ENCODE data around the gene DTX3.

The DTX3 gene

GRCh38 chr12:57609101-57609780 lies 4.6 kb downstream of the DTX3 start:
- Histone ChIP-seq H3K4ac (ENCODE audit: low read depth, low read length) (no peak overlapping the region), H3K4me1 (ENCODE audit: control insufficient read depth, low read depth, low read length) (peaks cover 12% of the 10 kb centered on the region), H3K79me1 (ENCODE audit: low read length) (peaks cover 4% of the 10 kb centered on the region), H2BK15ac (replicated peaks; ENCODE audit: low read depth) (no peak overlapping the region), H3K9ac (ENCODE audit: low read length) (peak overlapping the region; percentile 60), H4K8ac (ENCODE audit: low read depth, low read length) (no peak overlapping the region), H3K18ac (ENCODE audit: low read length) (no peak overlapping the region), H3K4me2 (ENCODE audit: low read length) (peak overlapping the region; percentile 16), H2AK5ac (ENCODE audit: low read length) (no peak overlapping the region), H3K4me3 (ENCODE audit: low read length) (no peak overlapping the region), H3K27ac (ENCODE audit: low read depth, low read length) (no peak overlapping the region), H2BK120ac (ENCODE audit: low read depth, low read length) (no peak overlapping the region), H3K79me2 (ENCODE audit: control insufficient read depth, insufficient read depth, low read length) (no peaks in the 10 kb centered on the region), H4K5ac (ENCODE audit: low read length) (no peak overlapping the region), H3K36me3 (ENCODE audit: control insufficient read depth, insufficient read depth, low read length) (no peaks in the 10 kb centered on the region), H2BK5ac (ENCODE audit: low read length) (no peak overlapping the region), H3K27me3 (ENCODE audit: insufficient read depth, low read length, poor library complexity) (peaks cover 17% of the 10 kb centered on the region), H3K23ac (ENCODE audit: low read length) (no peak overlapping the region), H3K56ac (ENCODE audit: low read length) (peak overlapping the region; percentile 73)
- peak; percentile 57 for DNase-seq
- WGBS (ENCODE audit: extremely low coverage, insufficient coverage, low lambda C conversion rate), result no CpG with 5 or more reads among the region's 19 CpGs

GRCh38 chr12:57609781-57610553 lies 5.3 kb downstream of the DTX3 start:
- H3K23ac ChIP-seq (ENCODE audit: low read length), result no peak overlapping the region
- H3K79me1 ChIP-seq (ENCODE audit: low read length), result peaks cover 4% of the 10 kb centered on the region
- no peak overlapping the region for H3K4ac ChIP-seq (ENCODE audit: low read depth, low read length)
- H3K9ac ChIP-seq (ENCODE audit: low read length), result peak overlapping the region; percentile 63
- no peaks in the 10 kb centered on the region for H3K79me2 ChIP-seq (ENCODE audit: control insufficient read depth, insufficient read depth, low read length)
- peak overlapping the region; percentile 80 for H3K4me2 ChIP-seq (ENCODE audit: low read length)
- no peaks in the 10 kb centered on the region for H3K36me3 ChIP-seq (ENCODE audit: control insufficient read depth, insufficient read depth, low read length)
- peaks cover 21% of the 10 kb centered on the region for H3K27me3 ChIP-seq (ENCODE audit: insufficient read depth, low read length, poor library complexity)
- no peak overlapping the region for H4K8ac ChIP-seq (ENCODE audit: low read depth, low read length)
- H3K56ac ChIP-seq (ENCODE audit: low read length), result peak overlapping the region; percentile 77
- no peak overlapping the region for H4K5ac ChIP-seq (ENCODE audit: low read length)
- H2BK15ac ChIP-seq (replicated peaks; ENCODE audit: low read depth), result no peak overlapping the region
- peak overlapping the region; percentile 29 for H3K18ac ChIP-seq (ENCODE audit: low read length)
- WGBS (ENCODE audit: extremely low coverage, insufficient coverage, low lambda C conversion rate), result no CpG with 5 or more reads among the region's 34 CpGs
- peak; percentile 45 for DNase-seq
- H2AK5ac ChIP-seq (ENCODE audit: low read length), result no peak overlapping the region
- peaks cover 12% of the 10 kb centered on the region for H3K4me1 ChIP-seq (ENCODE audit: control insufficient read depth, low read depth, low read length)
- H2BK5ac ChIP-seq (ENCODE audit: low read length), result no peak overlapping the region
- H3K4me3 ChIP-seq (ENCODE audit: low read length), result peak overlapping the region; percentile 43
- H2BK120ac ChIP-seq (ENCODE audit: low read depth, low read length), result no peak overlapping the region
- H3K27ac ChIP-seq (ENCODE audit: low read depth, low read length), result no peak overlapping the region

- Histone ChIP-seq H3K18ac (ENCODE audit: low read length) (peak overlapping the region; percentile 0), H2BK15ac (replicated peaks; ENCODE audit: low read depth) (no peak overlapping the region), H4K8ac (ENCODE audit: low read depth, low read length) (no peak overlapping the region), H3K4me3 (ENCODE audit: low read length) (peak overlapping the region; percentile 43), H3K9ac (ENCODE audit: low read length) (peak overlapping the region; percentile 63), H3K79me1 (ENCODE audit: low read length) (peaks cover 4% of the 10 kb centered on the region), H3K79me2 (ENCODE audit: control insufficient read depth, insufficient read depth, low read length) (no peaks in the 10 kb centered on the region), H2BK5ac (ENCODE audit: low read length) (no peak overlapping the region), H2AK5ac (ENCODE audit: low read length) (no peak overlapping the region), H3K27me3 (ENCODE audit: insufficient read depth, low read length, poor library complexity) (peaks cover 22% of the 10 kb centered on the region), H3K27ac (ENCODE audit: low read depth, low read length) (no peak overlapping the region), H3K56ac (ENCODE audit: low read length) (peak overlapping the region; percentile 77), H3K4ac (ENCODE audit: low read depth, low read length) (no peak overlapping the region), H3K4me1 (ENCODE audit: control insufficient read depth, low read depth, low read length) (peaks cover 11% of the 10 kb centered on the region), H3K23ac (ENCODE audit: low read length) (no peak overlapping the region), H3K36me3 (ENCODE audit: control insufficient read depth, insufficient read depth, low read length) (no peaks in the 10 kb centered on the region), H4K5ac (ENCODE audit: low read length) (no peak overlapping the region), H2BK120ac (ENCODE audit: low read depth, low read length) (no peak overlapping the region), H3K4me2 (ENCODE audit: low read length) (peak overlapping the region; percentile 80)
- no peak for DNase-seq
- no CpG with 5 or more reads among the region's 29 CpGs for WGBS (ENCODE audit: extremely low coverage, insufficient coverage, low lambda C conversion rate)
These were observed 6.0 kb downstream of the DTX3 start for GRCh38 chr12:57610554-57611107.

GRCh38 chr12:57611108-57611826 lies 6.6 kb downstream of the DTX3 start, which contains the start of gene ARHGEF25:
ARHGEF25 (plus strand) TSS chr12:57611435; CDS start chr12:57611895, 460 bp downstream.
- no peaks in the 10 kb centered on the region for H3K36me3 ChIP-seq (ENCODE audit: control insufficient read depth, insufficient read depth, low read length)
- H4K5ac ChIP-seq (ENCODE audit: low read length), result no peak within 1 kb of the TSS
- WGBS (ENCODE audit: extremely low coverage, insufficient coverage, low lambda C conversion rate), result no CpG with 5 or more reads among the region's 55 CpGs
- H3K9ac ChIP-seq (ENCODE audit: low read length), result peak within 1 kb of the TSS; percentile 77
- H3K79me1 ChIP-seq (ENCODE audit: low read length), result peaks cover under 1% of the 10 kb centered on the region
- H3K27me3 ChIP-seq (ENCODE audit: insufficient read depth, low read length, poor library complexity), result peaks cover 22% of the 10 kb centered on the region
- no peak within 1 kb of the TSS for H3K23ac ChIP-seq (ENCODE audit: low read length)
- no peak within 1 kb of the TSS for H2BK15ac ChIP-seq (replicated peaks; ENCODE audit: low read depth)
- peak within 1 kb of the TSS; percentile 56 for H3K4me3 ChIP-seq (ENCODE audit: low read length)
- peak within 1 kb of the TSS; percentile 39 for H3K18ac ChIP-seq (ENCODE audit: low read length)
- H3K79me2 ChIP-seq (ENCODE audit: control insufficient read depth, insufficient read depth, low read length), result no peaks in the 10 kb centered on the region
- no peak within 1 kb of the TSS for H2BK120ac ChIP-seq (ENCODE audit: low read depth, low read length)
- no peak within 1 kb of the TSS for H4K8ac ChIP-seq (ENCODE audit: low read depth, low read length)
- H2BK5ac ChIP-seq (ENCODE audit: low read length), result no peak within 1 kb of the TSS
- peak within 1 kb of the TSS; percentile 88 for H3K56ac ChIP-seq (ENCODE audit: low read length)
- H3K27ac ChIP-seq (ENCODE audit: low read depth, low read length), result no peak within 1 kb of the TSS
- H3K4me1 ChIP-seq (ENCODE audit: control insufficient read depth, low read depth, low read length), result peaks cover 8% of the 10 kb centered on the region
- no peak within 1 kb of the TSS for H2AK5ac ChIP-seq (ENCODE audit: low read length)
- peak within 1 kb of the TSS; percentile 80 for H3K4me2 ChIP-seq (ENCODE audit: low read length)
- no peak within 1 kb of the TSS for H3K4ac ChIP-seq (ENCODE audit: low read depth, low read length)
- DNase-seq, result peak; percentile 60

- Histone ChIP-seq H3K4me3 (ENCODE audit: low read length) (no peak overlapping the region), H3K18ac (ENCODE audit: low read length) (peak overlapping the region; percentile 39), H3K79me2 (ENCODE audit: control insufficient read depth, insufficient read depth, low read length) (no peaks in the 10 kb centered on the region), H3K4me1 (ENCODE audit: control insufficient read depth, low read depth, low read length) (peaks cover 8% of the 10 kb centered on the region), H2BK15ac (replicated peaks; ENCODE audit: low read depth) (no peak overlapping the region), H3K4ac (ENCODE audit: low read depth, low read length) (no peak overlapping the region), H3K4me2 (ENCODE audit: low read length) (peak overlapping the region; percentile 34), H2BK120ac (ENCODE audit: low read depth, low read length) (no peak overlapping the region), H3K23ac (ENCODE audit: low read length) (no peak overlapping the region), H3K79me1 (ENCODE audit: low read length) (no peaks in the 10 kb centered on the region), H3K56ac (ENCODE audit: low read length) (peak overlapping the region; percentile 74), H4K8ac (ENCODE audit: low read depth, low read length) (no peak overlapping the region), H3K9ac (ENCODE audit: low read length) (peak overlapping the region; percentile 61), H3K36me3 (ENCODE audit: control insufficient read depth, insufficient read depth, low read length) (no peaks in the 10 kb centered on the region), H2AK5ac (ENCODE audit: low read length) (no peak overlapping the region), H4K5ac (ENCODE audit: low read length) (no peak overlapping the region), H2BK5ac (ENCODE audit: low read length) (no peak overlapping the region), H3K27ac (ENCODE audit: low read depth, low read length) (no peak overlapping the region), H3K27me3 (ENCODE audit: insufficient read depth, low read length, poor library complexity) (peaks cover 27% of the 10 kb centered on the region)
- no peak for DNase-seq
- WGBS (ENCODE audit: extremely low coverage, insufficient coverage, low lambda C conversion rate), result no CpG with 5 or more reads among the region's 23 CpGs
These were observed 7.4 kb downstream of the DTX3 start for GRCh38 chr12:57611827-57612710.
